ENCODE results near the gene OPRPN.

Gene OPRPN

GRCh38 chr4:70367813-70368212 is 29.9 kb upstream of the OPRPN start:
- no peaks in the 10 kb centered on the region for H3F3A ChIP-seq (ENCODE audit: insufficient read depth, low read length)
- no peaks in the 10 kb centered on the region for H3K27me3 ChIP-seq (replicated peaks; ENCODE audit: insufficient read depth, low read length)
- H3K27ac ChIP-seq (ENCODE audit: low read length) = no peak overlapping the region
- H3K9me2 ChIP-seq (replicated peaks; ENCODE audit: insufficient read depth, low read length) = no peaks in the 10 kb centered on the region
- no peak for DNase-seq
- no peak for TF ChIP-seq EZH2 (optimal IDR thresholded peaks at IDR 0.05; ENCODE audit: low read depth, low read length)
- TF ChIP-seq CTCF (IDR thresholded peaks at IDR 0.05; ENCODE audit: low read length) = no peak
- TF ChIP-seq EZH2phosphoT487 (IDR thresholded peaks at IDR 0.05; ENCODE audit: low read length) = no peak
- no peaks in the 10 kb centered on the region for H4K20me1 ChIP-seq (ENCODE audit: insufficient read depth, low read length)
- no peak overlapping the region for H3K9ac ChIP-seq (ENCODE audit: low read length)
- H3K4me3 ChIP-seq (ENCODE audit: low read length) = no peak overlapping the region
- no peaks in the 10 kb centered on the region for H3K36me3 ChIP-seq (replicated peaks; ENCODE audit: insufficient read depth, low read length)
- no peaks in the 10 kb centered on the region for H3K9me3 ChIP-seq (replicated peaks; ENCODE audit: insufficient read depth, low read length)
- no peak overlapping the region for H2AFZ ChIP-seq (ENCODE audit: low read length)
- no peaks in the 10 kb centered on the region for H3K4me1 ChIP-seq (ENCODE audit: low read length)
- H3K79me2 ChIP-seq (ENCODE audit: low read length) = no peaks in the 10 kb centered on the region
- H3K4me2 ChIP-seq (ENCODE audit: low read depth, low read length) = no peak overlapping the region

GRCh38 chr4:70371987-70372386 is 25.8 kb upstream of the OPRPN start:
- no peaks in the 10 kb centered on the region for H3F3A ChIP-seq (ENCODE audit: insufficient read depth, low read length)
- DNase-seq = no peak
- no peak overlapping the region for H3K9ac ChIP-seq (ENCODE audit: low read length)
- no peaks in the 10 kb centered on the region for H3K9me3 ChIP-seq (replicated peaks; ENCODE audit: insufficient read depth, low read length)
- H3K36me3 ChIP-seq (replicated peaks; ENCODE audit: insufficient read depth, low read length) = no peaks in the 10 kb centered on the region
- H2AFZ ChIP-seq (ENCODE audit: low read length) = no peak overlapping the region
- no peaks in the 10 kb centered on the region for H4K20me1 ChIP-seq (ENCODE audit: insufficient read depth, low read length)
- no peaks in the 10 kb centered on the region for H3K9me2 ChIP-seq (replicated peaks; ENCODE audit: insufficient read depth, low read length)
- H3K27me3 ChIP-seq (replicated peaks; ENCODE audit: insufficient read depth, low read length) = no peaks in the 10 kb centered on the region
- H3K4me3 ChIP-seq (ENCODE audit: low read length) = no peak overlapping the region
- no peaks in the 10 kb centered on the region for H3K4me1 ChIP-seq (ENCODE audit: low read length)
- H3K27ac ChIP-seq (ENCODE audit: low read length) = no peak overlapping the region
- no peak overlapping the region for H3K4me2 ChIP-seq (ENCODE audit: low read depth, low read length)
- TF ChIP-seq CTCF (IDR thresholded peaks at IDR 0.05; ENCODE audit: low read length) = no peak
- H3K79me2 ChIP-seq (ENCODE audit: low read length) = no peaks in the 10 kb centered on the region

GRCh38 chr4:70372760-70373159 is 25.0 kb upstream of the OPRPN start:
- Histone ChIP-seq H3K27me3 (replicated peaks; ENCODE audit: insufficient read depth, low read length) (no peaks in the 10 kb centered on the region), H3K9ac (ENCODE audit: low read length) (no peak overlapping the region)

More at GRCh38 chr4:70372760-70373159, 25.0 kb upstream of the OPRPN start:
- H3F3A ChIP-seq (ENCODE audit: insufficient read depth, low read length) = no peaks in the 10 kb centered on the region
- no peak overlapping the region for H3K4me2 ChIP-seq (ENCODE audit: low read depth, low read length)
- H3K9me2 ChIP-seq (replicated peaks; ENCODE audit: insufficient read depth, low read length) = no peaks in the 10 kb centered on the region
- H2AFZ ChIP-seq (ENCODE audit: low read length) = no peak overlapping the region
- DNase-seq = no peak
- no peaks in the 10 kb centered on the region for H4K20me1 ChIP-seq (ENCODE audit: insufficient read depth, low read length)
- no peaks in the 10 kb centered on the region for H3K4me1 ChIP-seq (ENCODE audit: low read length)
- H3K9me3 ChIP-seq (replicated peaks; ENCODE audit: insufficient read depth, low read length) = no peaks in the 10 kb centered on the region
- H3K79me2 ChIP-seq (ENCODE audit: low read length) = no peaks in the 10 kb centered on the region
- no peaks in the 10 kb centered on the region for H3K36me3 ChIP-seq (replicated peaks; ENCODE audit: insufficient read depth, low read length)
- TF ChIP-seq EZH2phosphoT487 (IDR thresholded peaks at IDR 0.05; ENCODE audit: low read length) (no peak), CTCF (IDR thresholded peaks at IDR 0.05; ENCODE audit: low read length) (no peak), EZH2 (optimal IDR thresholded peaks at IDR 0.05; ENCODE audit: low read depth, low read length) (no peak)
- H3K4me3 ChIP-seq (ENCODE audit: low read length) = no peak overlapping the region
- H3K27ac ChIP-seq (ENCODE audit: low read length) = no peak overlapping the region

All from MM.1S (cell line).